ENCODE results near the gene ALKBH3.

Gene ALKBH3

GRCh38 chr11:43952401-43953342, 72.0 kb downstream of the ALKBH3 start:
- Histone ChIP-seq H3K4me3 (ENCODE audit: extremely low read depth, insufficient read depth, low read length, poor library complexity, severe bottlenecking) (no peak overlapping the region), H3K36me3 (ENCODE audit: control insufficient read depth, insufficient read depth, low read length) (no peaks in the 10 kb centered on the region)
- WGBS, 2 experiments (ENCODE audit: insufficient coverage in 2 of 2), result 95% methylated on average over 10 of the region's 12 CpGs

GRCh38 chr11:43953521-43953920, 72.9 kb downstream of the ALKBH3 start:
- Histone ChIP-seq H3K4me1 (ENCODE audit: control insufficient read depth, insufficient read depth, low read length, poor library complexity, severe bottlenecking) (no peaks in the 10 kb centered on the region), H3K9me3 (ENCODE audit: control insufficient read depth, low read length) (no peaks in the 10 kb centered on the region), H3K36me3 (ENCODE audit: control insufficient read depth, insufficient read depth, low read length) (no peaks in the 10 kb centered on the region), H3K27ac (ENCODE audit: low read depth, low read length, severe bottlenecking) (no peak overlapping the region), H3K4me3 (ENCODE audit: extremely low read depth, insufficient read depth, low read length, poor library complexity, severe bottlenecking) (no peak overlapping the region)
- WGBS, 2 experiments (ENCODE audit: insufficient coverage in 2 of 2), result 85 to 95% methylated on average over 3 to 4 of the region's 6 CpGs

More at GRCh38 chr11:43952401-43953342, 72.0 kb downstream of the ALKBH3 start:
- Histone ChIP-seq H3K27ac (ENCODE audit: low read depth, low read length, severe bottlenecking) (no peak overlapping the region), H3K4me1 (ENCODE audit: control insufficient read depth, insufficient read depth, low read length, poor library complexity, severe bottlenecking) (no peaks in the 10 kb centered on the region), H3K9me3 (ENCODE audit: control insufficient read depth, low read length) (no peaks in the 10 kb centered on the region)

GRCh38 chr11:43954241-43954640, 73.6 kb downstream of the ALKBH3 start:
- Histone ChIP-seq H3K27ac (ENCODE audit: low read depth, low read length, severe bottlenecking) (no peak overlapping the region), H3K4me1 (ENCODE audit: control insufficient read depth, insufficient read depth, low read length, poor library complexity, severe bottlenecking) (no peaks in the 10 kb centered on the region), H3K9me3 (ENCODE audit: control insufficient read depth, low read length) (no peaks in the 10 kb centered on the region), H3K36me3 (ENCODE audit: control insufficient read depth, insufficient read depth, low read length) (no peaks in the 10 kb centered on the region), H3K4me3 (ENCODE audit: extremely low read depth, insufficient read depth, low read length, poor library complexity, severe bottlenecking) (no peak overlapping the region)
- WGBS, 2 experiments (ENCODE audit: insufficient coverage in 2 of 2), result 88 to 91% methylated on average over 5 to 7 of the region's 7 CpGs

GRCh38 chr11:43955381-43956118, 74.9 kb downstream of the ALKBH3 start:
- H3K4me3 ChIP-seq (ENCODE audit: extremely low read depth, insufficient read depth, low read length, poor library complexity, severe bottlenecking), result no peak overlapping the region
- H3K27ac ChIP-seq (ENCODE audit: low read depth, low read length, severe bottlenecking), result no peak overlapping the region
- 84 to 96% methylated on average over 3 to 4 of the region's 5 CpGs for WGBS, 2 experiments (ENCODE audit: insufficient coverage in 2 of 2)
- no peaks in the 10 kb centered on the region for H3K36me3 ChIP-seq (ENCODE audit: control insufficient read depth, insufficient read depth, low read length)
- H3K4me1 ChIP-seq (ENCODE audit: control insufficient read depth, insufficient read depth, low read length, poor library complexity, severe bottlenecking), result no peaks in the 10 kb centered on the region
- H3K9me3 ChIP-seq (ENCODE audit: control insufficient read depth, low read length), result no peaks in the 10 kb centered on the region

GRCh38 chr11:43957571-43957970, 76.9 kb downstream of the ALKBH3 start:
- Histone ChIP-seq H3K4me1 (ENCODE audit: control insufficient read depth, insufficient read depth, low read length, poor library complexity, severe bottlenecking) (peaks cover 5% of the 10 kb centered on the region), H3K27ac (ENCODE audit: low read depth, low read length, severe bottlenecking) (no peak overlapping the region), H3K9me3 (ENCODE audit: control insufficient read depth, low read length) (no peaks in the 10 kb centered on the region), H3K4me3 (ENCODE audit: extremely low read depth, insufficient read depth, low read length, poor library complexity, severe bottlenecking) (no peak overlapping the region), H3K36me3 (ENCODE audit: control insufficient read depth, insufficient read depth, low read length) (no peaks in the 10 kb centered on the region)
- WGBS, 2 experiments (ENCODE audit: insufficient coverage in 2 of 2), result 95% methylated on average over 3 of the region's 4 CpGs; no CpG with 5 or more reads in 1 of the 2 experiments

GRCh38 chr11:43959321-43959995, 78.8 kb downstream of the ALKBH3 start:
- no peaks in the 10 kb centered on the region for H3K9me3 ChIP-seq (ENCODE audit: control insufficient read depth, low read length)
- no peak overlapping the region for H3K27ac ChIP-seq (ENCODE audit: low read depth, low read length, severe bottlenecking)
- peaks cover 9% of the 10 kb centered on the region for H3K4me1 ChIP-seq (ENCODE audit: control insufficient read depth, insufficient read depth, low read length, poor library complexity, severe bottlenecking)
- WGBS, 2 experiments (ENCODE audit: insufficient coverage in 2 of 2), result 88 to 96% methylated on average over 4 of the region's 6 CpGs
- H3K4me3 ChIP-seq (ENCODE audit: extremely low read depth, insufficient read depth, low read length, poor library complexity, severe bottlenecking), result no peak overlapping the region
- H3K36me3 ChIP-seq (ENCODE audit: control insufficient read depth, insufficient read depth, low read length), result no peaks in the 10 kb centered on the region

GRCh38 chr11:43962383-43963278, 82.0 kb downstream of the ALKBH3 start:
- no peak overlapping the region for H3K4me3 ChIP-seq (ENCODE audit: extremely low read depth, insufficient read depth, low read length, poor library complexity, severe bottlenecking)
- 34% methylated on average over 5 to 7 of the region's 13 CpGs for WGBS, 2 experiments (ENCODE audit: insufficient coverage in 2 of 2)

GRCh38 chr11:43963279-43963620, 82.6 kb downstream of the ALKBH3 start:
- no peak overlapping the region for H3K27ac ChIP-seq (ENCODE audit: low read depth, low read length, severe bottlenecking)
- H3K36me3 ChIP-seq (ENCODE audit: control insufficient read depth, insufficient read depth, low read length), result no peaks in the 10 kb centered on the region
- H3K4me1 ChIP-seq (ENCODE audit: control insufficient read depth, insufficient read depth, low read length, poor library complexity, severe bottlenecking), result peaks cover 9% of the 10 kb centered on the region
- H3K4me3 ChIP-seq (ENCODE audit: extremely low read depth, insufficient read depth, low read length, poor library complexity, severe bottlenecking), result no peak overlapping the region
- no peaks in the 10 kb centered on the region for H3K9me3 ChIP-seq (ENCODE audit: control insufficient read depth, low read length)
- WGBS, 2 experiments (ENCODE audit: insufficient coverage in 2 of 2), result 94% methylated on average over 2 of the region's 2 CpGs; no CpG with 5 or more reads in 1 of the 2 experiments

More at GRCh38 chr11:43962383-43963278, 82.0 kb downstream of the ALKBH3 start:
- Histone ChIP-seq H3K27ac (ENCODE audit: low read depth, low read length, severe bottlenecking) (peak overlapping the region; percentile 54), H3K4me1 (ENCODE audit: control insufficient read depth, insufficient read depth, low read length, poor library complexity, severe bottlenecking) (peaks cover 9% of the 10 kb centered on the region), H3K9me3 (ENCODE audit: control insufficient read depth, low read length) (no peaks in the 10 kb centered on the region), H3K36me3 (ENCODE audit: control insufficient read depth, insufficient read depth, low read length) (no peaks in the 10 kb centered on the region)

- Histone ChIP-seq H3K36me3 (ENCODE audit: control insufficient read depth, insufficient read depth, low read length) (no peaks in the 10 kb centered on the region), H3K4me3 (ENCODE audit: extremely low read depth, insufficient read depth, low read length, poor library complexity, severe bottlenecking) (no peak overlapping the region), H3K9me3 (ENCODE audit: control insufficient read depth, low read length) (no peaks in the 10 kb centered on the region), H3K4me1 (ENCODE audit: control insufficient read depth, insufficient read depth, low read length, poor library complexity, severe bottlenecking) (peaks cover 3% of the 10 kb centered on the region), H3K27ac (ENCODE audit: low read depth, low read length, severe bottlenecking) (no peak overlapping the region)
- 100% methylated on average over 1 of the region's 2 CpGs for whole genome bisulfite sequencing, 2 experiments (ENCODE audit: insufficient coverage in 2 of 2)
Measured at GRCh38 chr11:43967661-43968060, 87.0 kb downstream of the ALKBH3 start.

GRCh38 chr11:43968719-43969118, 88.1 kb downstream of the ALKBH3 start:
- H3K4me3 ChIP-seq (ENCODE audit: extremely low read depth, insufficient read depth, low read length, poor library complexity, severe bottlenecking), result no peak overlapping the region
- WGBS, 2 experiments (ENCODE audit: insufficient coverage in 2 of 2), result 83% methylated on average over 3 to 4 of the region's 4 CpGs
- no peak overlapping the region for H3K27ac ChIP-seq (ENCODE audit: low read depth, low read length, severe bottlenecking)

More at GRCh38 chr11:43968719-43969118, 88.1 kb downstream of the ALKBH3 start:
- no peaks in the 10 kb centered on the region for H3K4me1 ChIP-seq (ENCODE audit: control insufficient read depth, insufficient read depth, low read length, poor library complexity, severe bottlenecking)
- H3K36me3 ChIP-seq (ENCODE audit: control insufficient read depth, insufficient read depth, low read length), result no peaks in the 10 kb centered on the region
- no peaks in the 10 kb centered on the region for H3K9me3 ChIP-seq (ENCODE audit: control insufficient read depth, low read length)
